WTC11 (cell line): Measurements from ENCODE around the gene A2ML1.

Experiments
- CREB1 ChIP-seq: sonication (generic); formaldehyde crosslinking; IDR thresholded peaks from 2 replicates; pipeline ENCODE4 v1.8.0; 2023; ENCODE audit warnings: mild to moderate bottlenecking, missing genetic modification reagents
- JUN ChIP-seq: sonication (generic); formaldehyde crosslinking; IDR thresholded peaks from 2 replicates; pipeline ENCODE4 v1.8.0; 2023; ENCODE audit warnings: mild to moderate bottlenecking, missing genetic modification reagents
- NR1H2 ChIP-seq: sonication (generic); formaldehyde crosslinking; IDR thresholded peaks from 2 replicates; pipeline ENCODE4 v1.9.0; 2021; ENCODE audit warnings: mild to moderate bottlenecking, moderate library complexity, missing genetic modification reagents
- SP1 ChIP-seq: sonication (generic); formaldehyde crosslinking; conservative IDR thresholded peaks from 2 replicates; pipeline ENCODE4 v1.8.1; 2022; ENCODE audit warnings: missing genetic modification reagents
- TEAD4 ChIP-seq: sonication (generic); formaldehyde crosslinking; IDR thresholded peaks from 2 replicates; pipeline ENCODE4 v1.8.0; 2022; ENCODE audit warnings: mild to moderate bottlenecking, missing genetic modification reagents
- ZNF121 ChIP-seq: sonication (generic); formaldehyde crosslinking; IDR thresholded peaks from 2 replicates; pipeline ENCODE4 v1.8.0; 2023; ENCODE audit warnings: missing genetic modification reagents
- TF ChIP-seq, protein P1 (sequence below): fragments of 200-600 bp; IDR thresholded peaks from 2 replicates; pipeline ENCODE4 v1.8.0; 2022; ENCODE audit warnings: antibody characterized with exemption
- TF ChIP-seq, protein P2 (sequence below): sonication (generic); formaldehyde crosslinking; IDR thresholded peaks from 2 replicates; pipeline ENCODE4 v1.8.0; 2022; ENCODE audit warnings: mild to moderate bottlenecking, missing genetic modification reagents
- TF ChIP-seq, protein P3 (sequence below): sonication (generic); formaldehyde crosslinking; IDR thresholded peaks from 2 replicates; pipeline ENCODE4 v1.8.1; 2022; ENCODE audit warnings: mild to moderate bottlenecking, missing genetic modification reagents, moderate library complexity, borderline replicate concordance
- TF ChIP-seq, protein P4 (sequence below): sonication (generic); formaldehyde crosslinking; conservative IDR thresholded peaks from 2 replicates; pipeline ENCODE4 v1.8.1; 2022; ENCODE audit warnings: mild to moderate bottlenecking, missing genetic modification reagents
- TF ChIP-seq, protein P5 (sequence below): sonication (generic); formaldehyde crosslinking; IDR thresholded peaks from 2 replicates; pipeline ENCODE4 v1.8.1; 2022; ENCODE audit warnings: mild to moderate bottlenecking, moderate library complexity, missing genetic modification reagents

DNA sequence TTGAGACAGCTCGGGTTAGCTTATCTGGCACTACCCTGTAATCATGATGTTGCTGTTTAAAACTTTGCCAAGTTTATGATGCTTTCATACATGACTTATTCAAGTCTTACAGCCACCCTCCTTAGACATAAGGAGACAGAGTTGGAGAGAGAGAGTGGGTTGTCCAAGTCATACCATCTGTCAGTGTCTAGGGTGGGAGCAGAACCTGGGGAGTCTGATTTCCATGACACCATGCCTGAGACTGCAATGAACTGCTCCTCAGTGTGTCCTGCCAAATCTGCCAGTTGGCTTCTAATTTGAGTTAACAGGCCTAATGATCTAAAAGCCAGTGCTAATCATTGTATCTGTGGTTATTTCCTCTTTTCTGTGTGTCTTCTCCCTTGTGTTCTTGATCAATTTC is 48.2 kb downstream of the A2ML1 start:
- TF ChIP-seq, protein P1, sequence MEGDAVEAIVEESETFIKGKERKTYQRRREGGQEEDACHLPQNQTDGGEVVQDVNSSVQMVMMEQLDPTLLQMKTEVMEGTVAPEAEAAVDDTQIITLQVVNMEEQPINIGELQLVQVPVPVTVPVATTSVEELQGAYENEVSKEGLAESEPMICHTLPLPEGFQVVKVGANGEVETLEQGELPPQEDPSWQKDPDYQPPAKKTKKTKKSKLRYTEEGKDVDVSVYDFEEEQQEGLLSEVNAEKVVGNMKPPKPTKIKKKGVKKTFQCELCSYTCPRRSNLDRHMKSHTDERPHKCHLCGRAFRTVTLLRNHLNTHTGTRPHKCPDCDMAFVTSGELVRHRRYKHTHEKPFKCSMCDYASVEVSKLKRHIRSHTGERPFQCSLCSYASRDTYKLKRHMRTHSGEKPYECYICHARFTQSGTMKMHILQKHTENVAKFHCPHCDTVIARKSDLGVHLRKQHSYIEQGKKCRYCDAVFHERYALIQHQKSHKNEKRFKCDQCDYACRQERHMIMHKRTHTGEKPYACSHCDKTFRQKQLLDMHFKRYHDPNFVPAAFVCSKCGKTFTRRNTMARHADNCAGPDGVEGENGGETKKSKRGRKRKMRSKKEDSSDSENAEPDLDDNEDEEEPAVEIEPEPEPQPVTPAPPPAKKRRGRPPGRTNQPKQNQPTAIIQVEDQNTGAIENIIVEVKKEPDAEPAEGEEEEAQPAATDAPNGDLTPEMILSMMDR = no peak
- TF ChIP-seq JUN (CRISPR knock-in tag) (no peak), CREB1 (CRISPR knock-in tag) (no peak), TEAD4 (CRISPR knock-in tag) (no peak), SP1 (CRISPR knock-in tag) (no peak), ZNF121 (no peak), NR1H2 (CRISPR knock-in tag) (no peak)
- TF ChIP-seq, protein P2, sequence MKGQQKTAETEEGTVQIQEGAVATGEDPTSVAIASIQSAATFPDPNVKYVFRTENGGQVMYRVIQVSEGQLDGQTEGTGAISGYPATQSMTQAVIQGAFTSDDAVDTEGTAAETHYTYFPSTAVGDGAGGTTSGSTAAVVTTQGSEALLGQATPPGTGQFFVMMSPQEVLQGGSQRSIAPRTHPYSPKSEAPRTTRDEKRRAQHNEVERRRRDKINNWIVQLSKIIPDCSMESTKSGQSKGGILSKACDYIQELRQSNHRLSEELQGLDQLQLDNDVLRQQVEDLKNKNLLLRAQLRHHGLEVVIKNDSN = no peak
- TF ChIP-seq, protein P3, sequence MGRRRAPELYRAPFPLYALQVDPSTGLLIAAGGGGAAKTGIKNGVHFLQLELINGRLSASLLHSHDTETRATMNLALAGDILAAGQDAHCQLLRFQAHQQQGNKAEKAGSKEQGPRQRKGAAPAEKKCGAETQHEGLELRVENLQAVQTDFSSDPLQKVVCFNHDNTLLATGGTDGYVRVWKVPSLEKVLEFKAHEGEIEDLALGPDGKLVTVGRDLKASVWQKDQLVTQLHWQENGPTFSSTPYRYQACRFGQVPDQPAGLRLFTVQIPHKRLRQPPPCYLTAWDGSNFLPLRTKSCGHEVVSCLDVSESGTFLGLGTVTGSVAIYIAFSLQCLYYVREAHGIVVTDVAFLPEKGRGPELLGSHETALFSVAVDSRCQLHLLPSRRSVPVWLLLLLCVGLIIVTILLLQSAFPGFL (CRISPR knock-in tag) = no peak
- TF ChIP-seq, protein P4, sequence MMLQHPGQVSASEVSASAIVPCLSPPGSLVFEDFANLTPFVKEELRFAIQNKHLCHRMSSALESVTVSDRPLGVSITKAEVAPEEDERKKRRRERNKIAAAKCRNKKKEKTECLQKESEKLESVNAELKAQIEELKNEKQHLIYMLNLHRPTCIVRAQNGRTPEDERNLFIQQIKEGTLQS (CRISPR knock-in tag) = no peak
- TF ChIP-seq, protein P5, sequence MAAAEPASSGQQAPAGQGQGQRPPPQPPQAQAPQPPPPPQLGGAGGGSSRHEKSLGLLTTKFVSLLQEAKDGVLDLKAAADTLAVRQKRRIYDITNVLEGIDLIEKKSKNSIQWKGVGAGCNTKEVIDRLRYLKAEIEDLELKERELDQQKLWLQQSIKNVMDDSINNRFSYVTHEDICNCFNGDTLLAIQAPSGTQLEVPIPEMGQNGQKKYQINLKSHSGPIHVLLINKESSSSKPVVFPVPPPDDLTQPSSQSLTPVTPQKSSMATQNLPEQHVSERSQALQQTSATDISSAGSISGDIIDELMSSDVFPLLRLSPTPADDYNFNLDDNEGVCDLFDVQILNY (CRISPR knock-in tag) = no peak
